Activated CD8-positive, alpha-beta memory T cell treated with anti-CD3 and anti-CD28 coated beads for 36 hours (primary cell): ENCODE data around the gene CD109. TPM values are rescaled to one million over a fixed set of nuclear protein-coding genes. Genes with fewer than 3 reads are reported as not detected.
"Not testable (repeated sequence)": the region's sequence is repeated elsewhere in the genome, so short reads cannot be mapped to it uniquely, and the experiment has no call there.

Experiments
- CTCF ChIA-PET: fragments of 350-600 bp; sonication (Branson Sonifier 250); formaldehyde crosslinking; loops from one replicate; lab custom pipeline; 2021; ENCODE audit warnings: antibody characterized with exemption; lab: Charles Lee
- POLR2A ChIA-PET: fragments of 350-600 bp; sonication (Branson Sonifier 250); formaldehyde crosslinking; loops from one replicate; lab custom pipeline; 2021; ENCODE audit warnings: antibody characterized with exemption; lab: Charles Lee
- total RNA-seq, 2 experiments: library from RNA; stranded (reverse); gene quantifications; one replicate each; pipeline ENCODE4 v1.2.3, GENCODE V29; 2021

CD109 gene
- total RNA-seq, 2 experiments from 2014 or later = 15.4 to 15.8 TPM

- POLR2A ChIA-PET, CTCF ChIA-PET: not testable (repeated sequence)
Observed at GRCh38 chr6:73805982-73806381, 110.0 kb downstream of the CD109 start.

GRCh38 chr6:73811706-73812105 lies 115.7 kb downstream of the CD109 start:
- POLR2A ChIA-PET = no interaction called here
- CTCF ChIA-PET = no interaction called here

- ChIA-PET CTCF (no interaction called here), POLR2A (no interaction called here)
Observed at GRCh38 chr6:73817253-73817652, 121.2 kb downstream of the CD109 start.

GRCh38 chr6:73823046-73823735 lies 127.2 kb downstream of the CD109 start:
- POLR2A ChIA-PET = no interaction called here
- CTCF ChIA-PET = no interaction called here

GRCh38 chr6:73823832-73824231 lies 127.8 kb downstream of the CD109 start:
- CTCF ChIA-PET = no interaction called here
- POLR2A ChIA-PET = no interaction called here

GRCh38 chr6:73826571-73826970 lies 130.6 kb downstream of the CD109 start:
- ChIA-PET CTCF (no interaction called here), POLR2A (no interaction called here)

- ChIA-PET POLR2A (no interaction called here), CTCF (interaction anchor here (0.5 kb wide), 1 partner anchor 1510 kb away, joined by 3 read pairs; no protein-coding TSS in a partner anchor)
Observed at GRCh38 chr6:73830119-73830518, 134.1 kb downstream of the CD109 start.

- ChIA-PET CTCF (no interaction called here), POLR2A (no interaction called here)
Observed at GRCh38 chr6:73832313-73832712, 136.3 kb downstream of the CD109 start.

GRCh38 chr6:73844696-73845095 lies 148.7 kb downstream of the CD109 start:
- POLR2A ChIA-PET, CTCF ChIA-PET: not testable (repeated sequence)

- CTCF ChIA-PET, POLR2A ChIA-PET: not testable (repeated sequence)
Observed at GRCh38 chr6:73851048-73851447, 155.0 kb downstream of the CD109 start.

GRCh38 chr6:73854998-73855718 lies 159.2 kb downstream of the CD109 start:
- ChIA-PET CTCF (interaction anchor here (0.6 to 1.6 kb wide), 2 partner anchors 1353 to 1384 kb away, joined by 3 to 10 read pairs; no protein-coding TSS in a partner anchor), POLR2A (no interaction called here)

GRCh38 chr6:73857341-73857890 lies 161.4 kb downstream of the CD109 start:
- POLR2A ChIA-PET = no interaction called here
- CTCF ChIA-PET = no interaction called here

GRCh38 chr6:73858376-73858775 lies 162.4 kb downstream of the CD109 start:
- CTCF ChIA-PET = no interaction called here
- POLR2A ChIA-PET = no interaction called here

- POLR2A ChIA-PET = no interaction called here
- CTCF ChIA-PET = no interaction called here
Observed at GRCh38 chr6:73860303-73860702, 164.3 kb downstream of the CD109 start.

- POLR2A ChIA-PET = no interaction called here
- CTCF ChIA-PET = no interaction called here
Observed at GRCh38 chr6:73866305-73866704, 170.3 kb downstream of the CD109 start.

GRCh38 chr6:73867411-73867810 lies 171.4 kb downstream of the CD109 start:
- POLR2A ChIA-PET = no interaction called here
- CTCF ChIA-PET = no interaction called here

GRCh38 chr6:73870907-73871306 lies 174.9 kb downstream of the CD109 start:
- POLR2A ChIA-PET = no interaction called here
- CTCF ChIA-PET = no interaction called here

GRCh38 chr6:73873081-73873480 lies 177.1 kb downstream of the CD109 start:
- ChIA-PET CTCF (no interaction called here), POLR2A (no interaction called here)
